Transverse colon (tissue), 4 donors: ENCODE measurements around the gene TENM4.

Experiments used
- CTCF ChIP-seq, 5 experiments: fragments of 200-600 bp in 3 of 5; fragments of 450-650 bp in 2 of 5; sonication (generic) in 3 of 5; IDR thresholded peaks; 1 replicate in 2 of 5; 2 replicates in 3 of 5; pipeline ENCODE4 v1.5.1; 2016 to 2017; ENCODE audit warnings: antibody characterized with exemption in 5 of 5, inconsistent platforms in 3 of 5, mild to moderate bottlenecking in 2 of 5, moderate library complexity in 1 of 5
- POLR2AphosphoS5 ChIP-seq, 3 donors: sonication (generic); formaldehyde crosslinking; IDR thresholded peaks; one replicate each; pipeline ENCODE4 v1.6.1; 2016; ENCODE audit warnings: antibody characterized with exemption in 3 of 3

GRCh38 chr11:78659326-78660270, 781.2 kb downstream of the TENM4 start:
- TF ChIP-seq CTCF (IDR thresholded peaks at IDR 0.05) (no peak), POLR2AphosphoS5 (IDR thresholded peaks at IDR 0.05) (no peak)
